Choroid plexus epithelial cell (primary cell): ENCODE data around the gene TP53RK.

ENCODE experiments used
- DNase-seq: peaks from one replicate; pipeline ENCODE4 v3.0.0-alpha.2; 2010; ENCODE audit warnings: low read depth
- H3K4me3 ChIP-seq: 2 replicates; pipeline ENCODE4 v1.5.1; 2011; ENCODE audit warnings: low read depth, mild to moderate bottlenecking, control low read depth, low read length, moderate library complexity
- CTCF ChIP-seq: conservative IDR thresholded peaks from 2 replicates; pipeline ENCODE4 v1.5.1; 2011; ENCODE audit warnings: low read depth, mild to moderate bottlenecking, control low read depth, inconsistent platforms, low read length, moderate library complexity

Gene TP53RK

GRCh38 chr20:46689082-46689753 lies at the start of gene TP53RK:
TP53RK (minus strand) TSS chr20:46689444; CDS start chr20:46689414, 30 bp downstream.
- H3K4me3 ChIP-seq = peak within 1 kb of the TSS; percentile 93
- DNase-seq = peak; percentile 100
- peak; percentile 25 for TF ChIP-seq CTCF

GRCh38 chr20:46735436-46735835 lies 46.2 kb upstream of the TP53RK start:
- H3K4me3 ChIP-seq = no peak overlapping the region
- DNase-seq = no peak
- TF ChIP-seq CTCF = no peak

GRCh38 chr20:46731770-46732169 lies 42.5 kb upstream of the TP53RK start:
- H3K4me3 ChIP-seq = no peak overlapping the region
- TF ChIP-seq CTCF = no peak
- DNase-seq = no peak

- no peak for TF ChIP-seq CTCF
- no peak for DNase-seq
- no peak overlapping the region for H3K4me3 ChIP-seq
These were observed 36.2 kb upstream of the TP53RK start for GRCh38 chr20:46725186-46726165.

GRCh38 chr20:46724343-46724959 lies 35.2 kb upstream of the TP53RK start:
- TF ChIP-seq CTCF = no peak
- no peak for DNase-seq
- no peak overlapping the region for H3K4me3 ChIP-seq

- no peak overlapping the region for H3K4me3 ChIP-seq
- DNase-seq = no peak
- TF ChIP-seq CTCF = no peak
These were observed 33.8 kb upstream of the TP53RK start for GRCh38 chr20:46723039-46723438.
